Osteocyte (in vitro differentiated cells): ENCODE measurements around the gene DTX4. TPM values are rescaled to one million over a fixed set of nuclear protein-coding genes. Genes with fewer than 3 reads are reported as not detected.

Experiments
- DNase-seq: peaks from one replicate; pipeline ENCODE4 v3.0.0; 2021; ENCODE audit warnings: mixed read lengths; ENCODE audit not compliant: unreplicated experiment; ENCODE audit errors: extremely low spot score
- H3K27ac Mint-ChIP-seq: one replicate; pipeline ENCODE4 v1.8.0; 2021; ENCODE audit warnings: mild to moderate bottlenecking, mixed read lengths; ENCODE audit not compliant: unreplicated experiment
- H3K27me3 Mint-ChIP-seq: one replicate; pipeline ENCODE4 v1.8.0; 2021; ENCODE audit warnings: mixed read lengths; ENCODE audit not compliant: unreplicated experiment
- H3K36me3 Mint-ChIP-seq: one replicate; pipeline ENCODE4 v1.8.0; 2021; ENCODE audit warnings: mixed read lengths; ENCODE audit not compliant: unreplicated experiment
- H3K4me1 Mint-ChIP-seq: one replicate; pipeline ENCODE4 v1.8.0; 2021; ENCODE audit warnings: mixed read lengths; ENCODE audit not compliant: unreplicated experiment
- H3K4me3 Mint-ChIP-seq: one replicate; pipeline ENCODE4 v1.8.0; 2021; ENCODE audit warnings: mild to moderate bottlenecking, moderate library complexity, mixed read lengths; ENCODE audit not compliant: unreplicated experiment
- H3K9me3 Mint-ChIP-seq: one replicate; pipeline ENCODE4 v1.8.0; 2021; ENCODE audit warnings: mixed read lengths; ENCODE audit not compliant: unreplicated experiment
- CTCF ChIP-seq: fragments of 200-600 bp; sonication (generic); IDR thresholded peaks from 2 replicates; pipeline ENCODE4 v1.5.0; 2021; ENCODE audit warnings: antibody characterized with exemption, mild to moderate bottlenecking, moderate library complexity
- total RNA-seq: library from RNA; stranded (reverse); gene quantifications from 2 replicates; pipeline ENCODE4 v1.2.1, GENCODE V29; 2021

The DTX4 gene
- total RNA-seq, 1 donor from 2014 or later: 2.7 TPM

GRCh38 chr11:59182457-59183151, 10.7 kb downstream of the DTX4 start:
- Mint-ChIP-seq H3K9me3 (no peaks in the 10 kb centered on the region), H3K36me3 (no peaks in the 10 kb centered on the region), H3K27ac (no peak overlapping the region), H3K4me1 (no peaks in the 10 kb centered on the region), H3K4me3 (no peak overlapping the region), H3K27me3 (peaks cover 11% of the 10 kb centered on the region)
- no peak for DNase-seq
- no peak for TF ChIP-seq CTCF

- DNase-seq: peak; percentile 11
- Mint-ChIP-seq H3K27ac (no peak overlapping the region), H3K4me1 (no peaks in the 10 kb centered on the region), H3K27me3 (peaks cover 10% of the 10 kb centered on the region), H3K9me3 (no peaks in the 10 kb centered on the region), H3K36me3 (no peaks in the 10 kb centered on the region), H3K4me3 (no peak overlapping the region)
- no peak for TF ChIP-seq CTCF
These were observed 11.8 kb downstream of the DTX4 start for GRCh38 chr11:59183771-59184170.

GRCh38 chr11:59184691-59185339, 12.9 kb downstream of the DTX4 start:
- Mint-ChIP-seq H3K27me3 (peaks cover 5% of the 10 kb centered on the region), H3K36me3 (no peaks in the 10 kb centered on the region), H3K27ac (no peak overlapping the region), H3K4me1 (no peaks in the 10 kb centered on the region), H3K4me3 (no peak overlapping the region), H3K9me3 (no peaks in the 10 kb centered on the region)
- peak; percentile 51 for DNase-seq
- TF ChIP-seq CTCF: no peak

DNA sequence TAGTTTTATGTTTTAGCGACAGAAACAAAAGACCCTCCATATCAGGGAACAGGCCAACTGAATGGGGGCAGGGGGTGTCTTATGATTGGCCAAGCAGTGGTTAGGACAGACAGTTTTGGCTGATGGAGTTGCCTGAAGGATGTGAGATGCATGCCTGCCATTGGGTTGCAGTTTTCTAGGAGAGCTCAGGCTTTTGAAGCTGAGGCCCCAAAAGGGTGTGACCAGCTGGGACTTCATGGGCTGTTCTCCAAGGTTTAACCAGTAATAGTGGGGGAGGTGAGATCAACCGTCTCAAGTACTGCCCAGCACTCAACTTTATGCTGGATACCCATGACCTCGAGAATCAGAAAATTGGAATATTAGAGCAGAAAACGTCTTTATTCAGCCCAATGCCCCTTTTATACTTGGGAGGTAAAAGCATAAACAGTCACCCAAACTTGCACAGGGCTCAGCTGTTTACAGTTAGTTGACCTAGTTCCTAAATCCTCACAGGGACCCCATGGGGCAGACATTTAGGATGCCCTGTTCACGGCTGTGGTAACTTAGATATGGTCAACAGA, 13.5 kb downstream of the DTX4 start:
- no peaks in the 10 kb centered on the region for H3K4me1 Mint-ChIP-seq
- H3K36me3 Mint-ChIP-seq: no peaks in the 10 kb centered on the region
- no peak overlapping the region for H3K4me3 Mint-ChIP-seq
- H3K9me3 Mint-ChIP-seq: no peaks in the 10 kb centered on the region
- H3K27me3 Mint-ChIP-seq: peaks cover 5% of the 10 kb centered on the region
- no peak overlapping the region for H3K27ac Mint-ChIP-seq
- TF ChIP-seq CTCF: no peak
- peak; percentile 48 for DNase-seq

GRCh38 chr11:59186130-59186594, 14.2 kb downstream of the DTX4 start:
- Mint-ChIP-seq H3K36me3 (no peaks in the 10 kb centered on the region), H3K9me3 (no peaks in the 10 kb centered on the region), H3K4me3 (no peak overlapping the region), H3K4me1 (no peaks in the 10 kb centered on the region), H3K27me3 (no peaks in the 10 kb centered on the region), H3K27ac (no peak overlapping the region)
- DNase-seq: peak; percentile 81
- TF ChIP-seq CTCF: peak; percentile 47
